Inferior parietal cortex (tissue), 1 donor: ENCODE results near the gene NSG2.
"Not testable (repeated sequence)": the region's sequence is repeated elsewhere in the genome, so short reads cannot be mapped to it uniquely, and the experiment has no call there.

Source experiments
- DNase-seq: peaks from one replicate; pipeline ENCODE4 v3.0.0-alpha.2; 2016; ENCODE audit errors: extremely low spot score

Gene NSG2

GRCh38 chr5:174101195-174101730, 55.8 kb downstream of the NSG2 start:
- no peak for DNase-seq

- DNase-seq = not testable (repeated sequence)
Observed at GRCh38 chr5:174102574-174102973, 57.1 kb downstream of the NSG2 start.

- DNase-seq = no peak
Observed at GRCh38 chr5:174106997-174107655, 61.6 kb downstream of the NSG2 start.

GRCh38 chr5:174108745-174109144, 63.2 kb downstream of the NSG2 start:
- no peak for DNase-seq

- DNase-seq = no peak
Observed at GRCh38 chr5:174109698-174110260, 64.3 kb downstream of the NSG2 start.

GRCh38 chr5:174110310-174110709, 64.8 kb downstream of the NSG2 start:
- no peak for DNase-seq

GRCh38 chr5:174111287-174111973, 65.9 kb downstream of the NSG2 start:
- peak; percentile 21 for DNase-seq

- no peak for DNase-seq
Observed at GRCh38 chr5:174115226-174115625, 69.7 kb downstream of the NSG2 start.

- DNase-seq = no peak
Observed at GRCh38 chr5:174118823-174119467, 73.4 kb downstream of the NSG2 start.

GRCh38 chr5:174119468-174119881, 74.0 kb downstream of the NSG2 start:
- peak; percentile 69 for DNase-seq

GRCh38 chr5:174120401-174121005, 75.0 kb downstream of the NSG2 start:
- peak; percentile 31 for DNase-seq

GRCh38 chr5:174134545-174134944, 89.0 kb downstream of the NSG2 start:
- no peak for DNase-seq

GRCh38 chr5:174139623-174140022, 94.1 kb downstream of the NSG2 start:
- DNase-seq = peak; percentile 23

- no peak for DNase-seq
Observed at GRCh38 chr5:174140452-174141020, 95.0 kb downstream of the NSG2 start.

- DNase-seq = no peak
Observed at GRCh38 chr5:174141398-174141797, 95.9 kb downstream of the NSG2 start.

- DNase-seq = no peak
Observed at GRCh38 chr5:174145091-174145490, 99.6 kb downstream of the NSG2 start.

GRCh38 chr5:174145821-174146220, 100.3 kb downstream of the NSG2 start:
- DNase-seq = peak; percentile 85

- DNase-seq = no peak
Observed at GRCh38 chr5:174146556-174146955, 101.0 kb downstream of the NSG2 start.

GRCh38 chr5:174147012-174147411, 101.5 kb downstream of the NSG2 start:
- not testable (repeated sequence) for DNase-seq

GRCh38 chr5:174147551-174147950, 102.0 kb downstream of the NSG2 start:
- DNase-seq = no peak

GRCh38 chr5:174148721-174149120, 103.2 kb downstream of the NSG2 start:
- no peak for DNase-seq

GRCh38 chr5:174149426-174149825, 103.9 kb downstream of the NSG2 start:
- no peak for DNase-seq
